Astrocyte (in vitro differentiated cells and primary cell): ENCODE data around the gene ATP12A.

Experiments used
- EZH2 ChIP-seq: IDR thresholded peaks from 2 replicates; pipeline ENCODE4 v1.6.1; 2012; ENCODE audit warnings: mild to moderate bottlenecking, low read length, inconsistent platforms; ENCODE audit not compliant: insufficient read depth
- TF ChIP-seq, protein P1 (sequence below): IDR thresholded peaks from 2 replicates; pipeline ENCODE4 v1.5.1; 2011; ENCODE audit warnings: low read depth, mild to moderate bottlenecking, inconsistent platforms, low read length, moderate library complexity; ENCODE audit not compliant: insufficient read depth

DNA sequence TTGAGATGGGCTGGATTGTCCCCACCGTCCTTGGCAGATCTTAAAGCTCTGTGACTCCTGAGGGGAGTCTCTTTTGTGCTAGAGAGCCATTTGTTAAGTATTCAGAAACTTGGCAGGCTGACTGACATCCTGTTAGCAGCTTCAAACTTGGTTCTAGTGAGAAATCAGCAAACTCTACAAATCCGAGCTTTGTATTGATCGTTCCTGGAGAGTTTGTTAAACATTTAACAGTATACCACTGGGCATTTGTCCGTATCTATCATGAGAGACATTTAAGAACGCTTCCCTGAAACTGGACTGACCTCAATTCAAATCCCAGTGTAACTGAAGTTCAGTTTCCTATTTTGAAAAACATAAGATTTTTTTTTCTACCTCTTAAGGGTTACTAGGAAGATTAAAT is 3.1 kb downstream of the ATP12A start:
- TF ChIP-seq, protein P1, sequence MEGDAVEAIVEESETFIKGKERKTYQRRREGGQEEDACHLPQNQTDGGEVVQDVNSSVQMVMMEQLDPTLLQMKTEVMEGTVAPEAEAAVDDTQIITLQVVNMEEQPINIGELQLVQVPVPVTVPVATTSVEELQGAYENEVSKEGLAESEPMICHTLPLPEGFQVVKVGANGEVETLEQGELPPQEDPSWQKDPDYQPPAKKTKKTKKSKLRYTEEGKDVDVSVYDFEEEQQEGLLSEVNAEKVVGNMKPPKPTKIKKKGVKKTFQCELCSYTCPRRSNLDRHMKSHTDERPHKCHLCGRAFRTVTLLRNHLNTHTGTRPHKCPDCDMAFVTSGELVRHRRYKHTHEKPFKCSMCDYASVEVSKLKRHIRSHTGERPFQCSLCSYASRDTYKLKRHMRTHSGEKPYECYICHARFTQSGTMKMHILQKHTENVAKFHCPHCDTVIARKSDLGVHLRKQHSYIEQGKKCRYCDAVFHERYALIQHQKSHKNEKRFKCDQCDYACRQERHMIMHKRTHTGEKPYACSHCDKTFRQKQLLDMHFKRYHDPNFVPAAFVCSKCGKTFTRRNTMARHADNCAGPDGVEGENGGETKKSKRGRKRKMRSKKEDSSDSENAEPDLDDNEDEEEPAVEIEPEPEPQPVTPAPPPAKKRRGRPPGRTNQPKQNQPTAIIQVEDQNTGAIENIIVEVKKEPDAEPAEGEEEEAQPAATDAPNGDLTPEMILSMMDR, result no peak
- TF ChIP-seq EZH2, result no peak
